Fibroblast of skin of left biceps (primary cell): ENCODE measurements around the gene SH3TC1.

ENCODE experiments used
- DNase-seq, 2 experiments: peaks; one replicate each; pipeline ENCODE4 v3.0.0-alpha.2; 2013; ENCODE audit warnings: low read depth in 2 of 2

Gene SH3TC1

GRCh38 chr4:8163436-8164193 is 35.5 kb upstream of the SH3TC1 start:
- no peak for DNase-seq

DNA sequence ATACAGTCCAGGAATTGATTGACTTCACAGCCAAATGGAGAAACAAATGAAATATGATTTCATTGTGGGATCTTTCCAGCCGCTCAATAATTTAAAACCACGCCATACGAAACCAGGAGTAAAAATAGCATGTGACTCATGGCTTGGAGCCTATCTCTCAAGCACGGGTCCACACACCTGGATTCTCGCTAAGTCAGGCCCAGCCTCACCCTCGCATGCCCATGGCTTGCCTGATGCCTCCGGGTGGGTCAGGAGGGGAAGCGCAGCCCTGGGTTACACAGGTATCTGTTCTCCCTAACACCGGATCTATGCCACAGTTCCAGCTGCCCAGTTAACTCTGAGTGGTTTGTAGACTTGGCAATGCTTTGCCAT is 34.9 kb upstream of the SH3TC1 start:
- DNase-seq: no peak

- DNase-seq: no peak
Observed at GRCh38 chr4:8164687-8165086, 34.4 kb upstream of the SH3TC1 start.

GRCh38 chr4:8165374-8165896 is 33.7 kb upstream of the SH3TC1 start:
- DNase-seq: no peak

- DNase-seq: no peak
Observed at GRCh38 chr4:8167291-8167690, 31.8 kb upstream of the SH3TC1 start.

DNA sequence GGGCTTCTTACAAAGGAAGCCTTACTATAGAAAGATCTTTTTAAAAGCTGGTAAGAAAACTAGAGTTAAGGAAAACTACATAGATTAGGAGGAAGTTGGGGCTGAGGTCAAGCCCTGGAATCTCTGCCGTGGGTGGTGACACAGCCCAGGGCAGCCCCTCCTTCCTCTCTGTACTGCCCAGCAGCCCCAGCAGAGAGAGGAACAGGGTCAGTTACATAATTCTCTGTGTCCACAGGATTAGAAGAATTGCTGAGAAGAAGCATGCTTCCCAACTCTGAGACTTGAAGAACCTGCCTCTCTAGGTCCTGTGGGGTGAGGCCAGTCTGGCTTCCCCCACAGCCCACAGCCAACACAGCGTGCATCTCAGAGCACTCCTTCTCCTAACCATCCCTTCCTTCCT is 31.3 kb upstream of the SH3TC1 start:
- DNase-seq: no peak

DNA sequence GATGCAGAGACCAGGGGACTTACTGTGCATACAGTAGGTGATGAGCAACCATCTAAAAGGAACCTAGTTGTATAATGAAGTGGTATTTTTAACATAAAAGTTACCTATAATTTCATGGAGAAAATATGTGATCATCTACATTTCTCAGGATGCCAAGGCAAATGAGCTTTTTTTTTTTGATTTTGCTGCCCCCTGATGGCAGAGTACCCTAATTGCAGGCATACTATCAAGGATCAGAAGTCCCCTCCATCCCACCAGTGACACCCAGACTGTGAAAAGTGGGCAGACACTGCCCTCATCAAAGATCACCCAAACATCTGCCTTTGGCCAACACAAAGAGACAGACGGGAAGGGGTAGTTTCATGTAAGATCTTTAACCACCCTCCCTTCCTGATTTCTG is 30.9 kb upstream of the SH3TC1 start:
- no peak for DNase-seq

DNA sequence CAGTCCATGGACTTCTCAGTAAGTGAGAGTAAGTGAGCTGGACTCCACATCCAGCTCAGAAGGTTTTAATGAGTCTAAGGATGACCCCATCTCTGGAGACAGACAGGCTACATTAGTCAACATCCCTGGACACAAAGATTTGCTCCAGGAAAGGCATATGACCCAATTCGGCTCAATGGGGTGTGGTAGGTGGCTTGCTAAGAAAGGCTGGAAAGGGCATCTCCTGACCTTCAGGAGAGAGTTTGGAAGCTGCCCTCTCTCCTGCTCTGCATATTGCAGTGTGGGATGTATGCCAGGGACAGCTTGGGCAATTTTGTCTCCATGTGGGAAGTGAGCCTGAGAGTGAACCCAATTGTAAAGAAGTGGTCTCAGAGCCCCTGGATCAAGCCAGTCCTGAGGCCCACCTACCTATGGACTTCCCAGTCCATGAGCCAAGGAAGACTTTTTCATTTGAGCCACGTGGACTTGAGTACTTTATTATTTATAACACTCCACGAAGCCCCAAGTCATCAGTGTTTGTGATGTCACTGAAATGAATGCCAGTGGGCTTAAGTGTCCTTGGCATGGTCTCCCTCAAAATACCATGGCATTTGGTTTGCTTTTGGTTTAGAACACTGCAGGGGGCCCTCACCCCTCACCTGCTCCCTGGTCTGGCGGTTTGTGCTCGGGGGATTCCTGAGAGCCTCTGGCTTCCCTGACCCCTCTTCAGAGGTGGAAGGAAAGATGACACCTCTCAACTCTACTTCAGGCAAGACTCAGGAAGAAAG is 30.1 kb upstream of the SH3TC1 start:
- no peak for DNase-seq

- no peak for DNase-seq
Observed at GRCh38 chr4:8169763-8170162, 29.3 kb upstream of the SH3TC1 start.

DNA sequence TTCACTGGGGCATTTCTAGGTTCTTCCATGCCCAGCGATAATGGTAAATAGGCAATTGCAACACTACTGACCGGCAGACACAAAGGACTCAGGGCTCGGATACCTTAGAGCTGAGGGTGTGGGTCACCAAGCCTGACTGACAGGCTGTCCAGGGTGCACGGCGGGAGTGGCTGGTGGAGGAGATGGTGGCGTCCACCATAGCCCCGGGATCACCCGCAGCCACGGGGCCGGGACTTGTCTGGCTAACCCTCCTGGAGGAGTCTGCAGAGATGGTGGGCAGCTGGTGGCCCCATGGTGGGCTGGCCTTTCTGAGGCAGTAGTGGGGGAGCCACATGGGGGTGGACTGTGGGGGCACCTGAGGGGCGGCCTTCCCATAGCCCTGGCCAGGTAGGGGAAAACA is 28.7 kb upstream of the SH3TC1 start:
- DNase-seq: no peak

GRCh38 chr4:8171266-8171665 is 27.8 kb upstream of the SH3TC1 start:
- no peak for DNase-seq

DNA sequence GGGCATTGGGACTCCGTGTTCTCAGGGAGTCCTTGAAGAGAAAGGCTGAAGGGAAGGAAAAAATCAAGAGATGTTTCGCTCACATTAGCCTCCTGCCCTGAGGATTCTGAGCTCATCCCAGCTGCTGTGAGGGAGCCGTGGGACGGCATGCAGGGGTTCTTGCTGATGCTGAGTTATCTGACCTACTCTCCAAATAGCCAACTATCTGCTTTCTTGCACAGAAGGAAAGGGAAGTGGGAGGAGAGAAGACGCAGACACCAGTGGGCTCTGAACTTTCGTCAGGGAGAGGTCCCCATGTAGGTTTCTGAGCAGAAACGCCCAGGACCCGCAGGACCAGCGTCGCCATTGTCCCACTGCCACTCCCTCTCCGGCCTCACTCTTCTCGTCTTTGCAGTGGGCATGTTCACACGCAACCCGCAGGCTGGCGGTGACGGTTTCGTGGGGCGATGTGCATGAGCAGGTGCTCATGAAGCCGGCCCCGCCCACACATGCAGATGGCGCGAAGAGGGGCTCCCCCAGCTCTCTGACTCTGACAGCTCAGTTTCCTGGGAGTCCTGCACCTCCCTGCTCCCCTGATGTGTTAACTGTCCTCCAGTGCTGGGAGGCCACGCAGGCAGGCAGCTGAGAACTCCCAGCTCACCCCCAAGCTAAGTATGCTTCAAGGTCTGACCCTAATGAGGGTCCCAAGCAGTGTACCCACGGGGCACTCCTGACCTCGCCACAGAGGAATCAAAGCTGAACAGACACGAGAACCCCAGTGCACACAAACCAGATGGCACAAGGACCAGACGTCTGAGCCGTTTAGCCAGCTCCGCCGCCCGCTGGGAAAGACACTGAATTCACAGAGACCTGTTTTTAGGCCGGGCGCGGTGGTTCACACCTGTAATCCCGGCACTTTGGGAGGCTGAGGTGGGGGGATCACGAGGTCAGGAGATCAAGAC is 26.8 kb upstream of the SH3TC1 start:
- no peak for DNase-seq

GRCh38 chr4:8173492-8174242 is 25.4 kb upstream of the SH3TC1 start:
- DNase-seq: no peak

- DNase-seq: no peak
Observed at GRCh38 chr4:8174970-8175369, 24.1 kb upstream of the SH3TC1 start.

DNA sequence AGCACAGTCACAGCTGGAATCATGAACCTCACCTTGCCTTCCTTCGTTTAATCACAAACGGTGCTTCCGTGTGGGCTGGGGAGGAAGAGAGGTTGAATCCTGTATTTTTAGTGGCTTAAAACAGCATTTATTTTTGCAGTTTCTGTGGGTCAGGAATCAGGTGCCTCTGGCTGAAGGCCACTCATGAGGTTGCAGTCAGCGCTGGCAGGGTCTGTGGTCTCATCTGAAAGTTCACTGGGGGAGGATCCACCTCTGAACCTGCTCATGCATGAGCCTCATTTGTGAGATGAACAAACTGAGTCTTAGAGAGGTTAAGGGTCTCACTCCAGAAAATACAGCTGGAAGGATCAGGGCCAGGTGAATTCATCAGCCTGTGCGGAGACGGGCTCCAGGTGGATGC is 23.4 kb upstream of the SH3TC1 start:
- DNase-seq: no peak

DNA sequence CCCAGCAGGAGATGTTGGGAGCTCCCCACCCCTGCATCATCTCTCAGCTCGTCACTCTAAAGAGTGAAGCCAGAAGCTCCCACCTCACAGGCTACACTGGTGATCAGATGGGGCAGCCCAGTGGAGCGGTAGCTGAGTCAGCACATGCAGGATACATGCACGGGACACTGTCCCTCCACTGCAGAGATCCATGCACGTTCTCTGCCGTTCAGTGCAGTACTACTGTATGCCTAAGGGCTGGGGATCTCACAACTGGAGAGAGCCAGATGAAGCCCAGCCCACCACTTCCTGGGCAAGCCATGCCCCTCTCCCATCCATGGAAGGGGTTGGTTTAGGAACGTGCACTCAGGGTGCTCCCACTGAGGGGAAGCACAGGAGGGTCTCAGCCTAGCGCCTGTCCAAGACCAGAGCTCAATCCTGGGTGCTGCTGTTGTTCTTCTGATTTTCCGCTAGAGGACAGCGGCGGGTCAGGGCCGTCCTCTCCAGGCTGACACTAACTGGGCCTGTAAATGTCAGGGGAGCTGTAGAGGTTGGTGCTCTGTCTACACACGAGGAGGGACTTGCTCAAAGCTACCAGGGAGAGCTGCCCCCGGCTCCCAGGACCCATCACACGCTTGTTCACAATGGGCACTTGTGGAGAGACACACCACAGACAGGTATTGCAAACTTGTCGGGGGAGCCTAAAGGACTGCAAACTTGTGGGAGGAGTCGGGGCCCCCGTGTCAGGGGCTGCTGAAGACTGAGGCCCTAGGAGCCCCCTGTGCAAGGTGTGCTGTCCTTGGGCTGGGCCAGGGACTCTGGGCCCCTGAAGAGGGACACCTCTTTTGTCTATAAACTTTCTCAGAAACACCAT is 22.3 kb upstream of the SH3TC1 start:
- no peak for DNase-seq

DNA sequence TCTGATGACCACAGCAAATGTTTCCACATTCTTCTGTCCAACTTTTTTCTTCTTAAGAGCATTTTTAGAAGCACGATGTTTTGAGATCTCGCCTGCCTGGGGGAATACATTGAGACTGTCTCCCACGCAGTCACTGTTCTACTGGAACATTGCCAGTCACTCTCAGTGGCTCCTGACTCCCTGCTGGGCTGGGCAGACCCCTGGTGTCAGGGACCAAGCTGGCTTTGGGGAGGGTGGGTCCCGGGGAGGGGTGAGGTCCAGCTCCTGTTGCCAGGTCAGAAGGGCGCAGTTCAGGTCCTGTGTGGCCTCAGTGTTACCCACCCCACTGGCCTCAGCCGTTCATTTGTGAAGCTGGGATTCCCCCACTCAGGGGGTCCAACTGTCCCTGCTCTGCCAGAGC is 21.5 kb upstream of the SH3TC1 start:
- no peak for DNase-seq

DNA sequence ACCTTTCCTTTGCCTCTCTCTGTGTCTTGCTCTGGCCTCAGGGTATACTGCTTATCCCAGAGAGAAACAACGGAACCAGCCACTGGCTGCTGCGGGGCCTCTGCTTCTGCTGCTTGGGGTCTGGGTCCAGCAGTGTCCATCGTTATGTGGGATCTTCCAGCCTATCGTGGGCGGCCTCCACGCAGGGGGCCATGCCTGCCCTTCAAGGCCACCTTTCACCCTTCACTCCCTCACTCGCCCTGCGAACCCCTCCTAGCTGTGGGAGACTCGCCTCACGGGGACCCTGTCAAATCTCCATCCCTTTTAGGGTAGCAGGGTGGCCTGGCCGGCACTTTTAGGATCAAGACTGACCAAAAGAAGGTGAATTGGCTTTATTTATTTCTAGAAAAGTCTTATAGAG is 21.1 kb upstream of the SH3TC1 start:
- DNase-seq: no peak

DNA sequence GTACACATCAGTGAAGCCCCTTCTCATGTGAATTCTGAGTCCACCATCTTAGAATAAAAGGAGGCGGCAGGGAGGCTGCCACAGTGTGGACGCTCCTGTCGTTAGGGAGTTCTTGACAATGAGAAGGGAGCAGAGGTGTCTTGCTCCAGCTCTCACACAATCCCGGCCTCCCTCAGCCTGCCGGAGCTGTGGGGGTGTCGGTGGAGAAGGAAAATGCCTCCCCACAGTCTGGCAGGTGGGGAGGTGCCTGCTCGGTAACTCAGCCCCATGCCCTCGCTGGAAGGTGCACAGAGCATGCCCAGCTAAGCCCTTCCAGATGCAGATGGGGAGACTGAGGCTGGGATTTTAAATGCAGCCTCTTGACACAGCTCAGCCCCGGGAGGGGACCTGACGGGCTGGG is 20.0 kb upstream of the SH3TC1 start:
- DNase-seq: no peak

DNA sequence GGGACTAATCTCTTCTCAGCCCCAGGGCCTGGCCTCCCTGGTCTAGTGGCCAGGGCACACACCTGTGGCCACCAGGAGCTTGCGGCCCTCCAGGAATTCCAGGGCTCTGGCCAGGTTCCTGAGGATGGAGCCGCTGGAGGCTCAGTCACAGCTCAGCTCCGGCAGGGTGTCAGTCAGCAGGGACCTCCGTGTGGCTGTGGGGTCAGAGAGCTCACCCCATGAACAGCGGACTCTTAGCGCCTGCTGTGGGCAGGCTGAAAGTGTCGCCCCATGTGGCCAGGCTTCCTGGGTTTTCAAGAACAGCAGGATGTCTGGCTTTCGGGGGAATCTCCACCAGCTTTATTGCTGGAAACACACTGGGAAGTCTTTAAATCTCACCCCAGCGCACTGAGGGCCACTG is 19.3 kb upstream of the SH3TC1 start:
- no peak for DNase-seq
